Ishikawa (cell line): ENCODE results near the gene ARHGEF3.

Experiments used
- CEBPB ChIP-seq: IDR thresholded peaks from 2 replicates; pipeline ENCODE4 v1.6.1; 2012
- CREB1 ChIP-seq: IDR thresholded peaks from 2 replicates; pipeline ENCODE4 v1.6.1; 2012; ENCODE audit warnings: low read depth
- EGR1 ChIP-seq: IDR thresholded peaks from 2 replicates; pipeline ENCODE4 v1.6.1; 2012
- EP300 ChIP-seq: IDR thresholded peaks from 2 replicates; pipeline ENCODE4 v1.6.1; 2012; ENCODE audit warnings: borderline replicate concordance
- FOXM1 ChIP-seq: IDR thresholded peaks from 2 replicates; pipeline ENCODE4 v1.6.1; 2012; ENCODE audit warnings: low read depth, borderline replicate concordance
- NFIC ChIP-seq: IDR thresholded peaks from 2 replicates; pipeline ENCODE4 v1.6.1; 2012
- RAD21 ChIP-seq: IDR thresholded peaks from 2 replicates; pipeline ENCODE4 v1.6.1; 2012; ENCODE audit warnings: low read depth
- TAF1 ChIP-seq: IDR thresholded peaks from 2 replicates; pipeline ENCODE4 v1.6.1; 2012; ENCODE audit warnings: low read depth, mild to moderate bottlenecking
- TCF12 ChIP-seq: IDR thresholded peaks from 2 replicates; pipeline ENCODE4 v1.6.1; 2012; ENCODE audit warnings: low read depth
- TEAD4 ChIP-seq: IDR thresholded peaks from 2 replicates; pipeline ENCODE4 v1.6.1; 2012
- YY1 ChIP-seq: IDR thresholded peaks from 2 replicates; pipeline ENCODE4 v1.6.1; 2012; ENCODE audit warnings: low read depth
- ZBTB7A ChIP-seq: IDR thresholded peaks from 2 replicates; pipeline ENCODE4 v1.6.1; 2012; ENCODE audit warnings: low read depth
- TF ChIP-seq, protein P1 (sequence below): IDR thresholded peaks from 2 replicates; pipeline ENCODE4 v1.6.1; 2012
- TF ChIP-seq, protein P2 (sequence below): IDR thresholded peaks from 2 replicates; pipeline ENCODE4 v1.6.1; 2012
- TF ChIP-seq, protein P3 (sequence below): IDR thresholded peaks from 2 replicates; pipeline ENCODE4 v1.6.1; 2012; ENCODE audit warnings: low read depth, mild to moderate bottlenecking

Gene ARHGEF3

DNA sequence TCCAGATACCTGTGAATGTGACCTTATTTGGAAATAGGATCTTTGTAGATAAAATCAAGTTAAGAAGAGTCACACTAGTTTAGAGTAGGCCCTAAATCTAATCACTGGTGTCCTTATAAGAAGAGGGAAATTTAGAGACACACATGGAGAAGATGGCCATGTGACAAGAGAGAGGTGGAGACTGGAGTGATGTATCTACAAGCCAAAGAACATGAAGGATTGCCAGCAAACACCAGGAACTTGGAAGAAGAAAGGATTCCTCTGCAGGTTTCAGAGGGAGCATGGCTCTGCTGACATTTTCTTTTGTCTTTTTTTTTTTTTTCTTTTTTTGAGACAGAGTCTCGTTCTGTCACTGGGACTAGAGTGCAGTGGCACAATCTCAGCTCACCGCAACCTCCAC, 20.8 kb downstream of the ARHGEF3 start:
- TF ChIP-seq FOXM1 (no peak), EGR1 (no peak), RAD21 (no peak), TAF1 (no peak), TEAD4 (no peak), ZBTB7A (no peak), TCF12 (no peak), EP300 (no peak), YY1 (no peak)
- TF ChIP-seq, protein P1, sequence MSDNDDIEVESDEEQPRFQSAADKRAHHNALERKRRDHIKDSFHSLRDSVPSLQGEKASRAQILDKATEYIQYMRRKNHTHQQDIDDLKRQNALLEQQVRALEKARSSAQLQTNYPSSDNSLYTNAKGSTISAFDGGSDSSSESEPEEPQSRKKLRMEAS = no peak
- TF ChIP-seq, protein P2, sequence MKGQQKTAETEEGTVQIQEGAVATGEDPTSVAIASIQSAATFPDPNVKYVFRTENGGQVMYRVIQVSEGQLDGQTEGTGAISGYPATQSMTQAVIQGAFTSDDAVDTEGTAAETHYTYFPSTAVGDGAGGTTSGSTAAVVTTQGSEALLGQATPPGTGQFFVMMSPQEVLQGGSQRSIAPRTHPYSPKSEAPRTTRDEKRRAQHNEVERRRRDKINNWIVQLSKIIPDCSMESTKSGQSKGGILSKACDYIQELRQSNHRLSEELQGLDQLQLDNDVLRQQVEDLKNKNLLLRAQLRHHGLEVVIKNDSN = no peak
- TF ChIP-seq, protein P3, sequence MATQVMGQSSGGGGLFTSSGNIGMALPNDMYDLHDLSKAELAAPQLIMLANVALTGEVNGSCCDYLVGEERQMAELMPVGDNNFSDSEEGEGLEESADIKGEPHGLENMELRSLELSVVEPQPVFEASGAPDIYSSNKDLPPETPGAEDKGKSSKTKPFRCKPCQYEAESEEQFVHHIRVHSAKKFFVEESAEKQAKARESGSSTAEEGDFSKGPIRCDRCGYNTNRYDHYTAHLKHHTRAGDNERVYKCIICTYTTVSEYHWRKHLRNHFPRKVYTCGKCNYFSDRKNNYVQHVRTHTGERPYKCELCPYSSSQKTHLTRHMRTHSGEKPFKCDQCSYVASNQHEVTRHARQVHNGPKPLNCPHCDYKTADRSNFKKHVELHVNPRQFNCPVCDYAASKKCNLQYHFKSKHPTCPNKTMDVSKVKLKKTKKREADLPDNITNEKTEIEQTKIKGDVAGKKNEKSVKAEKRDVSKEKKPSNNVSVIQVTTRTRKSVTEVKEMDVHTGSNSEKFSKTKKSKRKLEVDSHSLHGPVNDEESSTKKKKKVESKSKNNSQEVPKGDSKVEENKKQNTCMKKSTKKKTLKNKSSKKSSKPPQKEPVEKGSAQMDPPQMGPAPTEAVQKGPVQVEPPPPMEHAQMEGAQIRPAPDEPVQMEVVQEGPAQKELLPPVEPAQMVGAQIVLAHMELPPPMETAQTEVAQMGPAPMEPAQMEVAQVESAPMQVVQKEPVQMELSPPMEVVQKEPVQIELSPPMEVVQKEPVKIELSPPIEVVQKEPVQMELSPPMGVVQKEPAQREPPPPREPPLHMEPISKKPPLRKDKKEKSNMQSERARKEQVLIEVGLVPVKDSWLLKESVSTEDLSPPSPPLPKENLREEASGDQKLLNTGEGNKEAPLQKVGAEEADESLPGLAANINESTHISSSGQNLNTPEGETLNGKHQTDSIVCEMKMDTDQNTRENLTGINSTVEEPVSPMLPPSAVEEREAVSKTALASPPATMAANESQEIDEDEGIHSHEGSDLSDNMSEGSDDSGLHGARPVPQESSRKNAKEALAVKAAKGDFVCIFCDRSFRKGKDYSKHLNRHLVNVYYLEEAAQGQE = no peak

DNA sequence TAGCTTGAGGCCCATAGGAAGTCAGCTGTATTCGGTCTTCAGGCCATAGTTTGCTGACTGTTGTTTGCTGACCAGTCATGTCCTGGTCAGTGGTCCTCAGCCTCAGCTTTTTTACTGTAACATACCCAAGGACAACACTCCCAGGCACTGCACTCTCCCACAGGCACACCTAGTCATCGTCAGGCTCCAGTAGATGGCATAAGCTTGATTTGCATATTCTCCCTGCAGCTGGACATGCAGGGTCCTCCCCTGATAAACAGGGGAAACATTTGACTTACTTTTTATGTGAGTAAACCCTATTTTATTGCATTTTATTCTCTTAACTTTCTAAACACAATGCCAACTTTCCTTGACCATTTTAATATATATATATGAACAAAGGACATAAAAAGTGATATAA, 22.9 kb downstream of the ARHGEF3 start:
- TF ChIP-seq EGR1 (no peak), YY1 (no peak), TAF1 (no peak), NFIC (no peak)
- TF ChIP-seq, protein P2 = no peak
- TF ChIP-seq, protein P1 = no peak

DNA sequence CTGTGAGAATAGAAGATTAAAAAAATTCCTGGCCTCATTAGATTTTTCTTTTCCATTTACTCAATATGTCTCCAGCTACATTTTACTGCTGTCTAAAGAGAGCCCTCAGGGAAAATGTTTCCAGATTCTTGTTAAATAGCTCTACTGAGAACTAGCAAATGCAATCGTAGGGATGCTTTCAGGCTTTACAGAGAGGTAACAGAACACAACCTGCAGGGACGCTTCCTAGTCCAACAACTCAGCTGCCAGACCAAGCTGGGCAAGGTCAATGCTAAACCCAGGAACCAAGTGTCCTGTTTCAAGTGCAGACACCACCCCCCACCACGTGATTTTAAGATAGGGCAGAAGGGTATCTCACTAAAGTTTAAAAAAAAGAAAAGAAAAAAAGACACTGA, 25.2 kb downstream of the ARHGEF3 start:
- TF ChIP-seq ZBTB7A (no peak), YY1 (no peak), EGR1 (no peak), CREB1 (no peak)
- TF ChIP-seq, protein P3 = no peak

DNA sequence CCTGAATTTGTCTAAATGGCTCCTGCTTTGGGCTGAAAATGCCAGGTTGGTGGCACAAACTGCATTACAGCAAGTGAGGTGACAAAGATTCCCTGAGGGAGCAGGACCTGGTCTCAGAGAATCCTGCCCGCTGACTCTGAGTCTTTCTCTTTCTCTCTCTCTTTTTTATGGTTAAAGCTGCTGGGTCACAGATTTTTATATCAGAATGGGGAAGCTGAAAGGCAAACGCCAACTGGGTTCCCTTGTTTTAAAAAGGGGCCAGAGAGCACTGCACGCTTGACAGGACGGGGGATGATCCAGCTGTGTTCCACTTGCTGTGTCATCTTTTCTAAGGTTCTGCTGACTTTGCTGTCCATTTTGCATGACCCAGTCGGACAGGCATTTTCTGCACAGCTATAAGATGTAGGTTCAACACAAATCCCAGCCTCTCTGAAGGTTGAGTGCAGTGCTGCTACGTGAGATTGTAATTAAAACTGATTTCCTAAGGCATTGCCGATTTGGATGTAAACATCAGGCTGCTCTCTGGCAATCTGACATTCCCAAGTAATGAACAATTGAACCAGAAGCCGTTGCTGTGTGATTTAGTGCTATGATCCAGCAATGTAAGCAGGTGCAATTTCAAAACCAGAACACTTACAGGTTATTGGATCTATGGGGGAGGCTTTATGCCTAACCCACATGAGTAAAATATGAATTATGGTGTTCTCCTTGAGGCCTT, 25.8 kb downstream of the ARHGEF3 start:
- no peak for TF ChIP-seq FOXM1
- no peak for TF ChIP-seq RAD21
- TF ChIP-seq, protein P3 = no peak
- no peak for TF ChIP-seq CEBPB
- no peak for TF ChIP-seq YY1

DNA sequence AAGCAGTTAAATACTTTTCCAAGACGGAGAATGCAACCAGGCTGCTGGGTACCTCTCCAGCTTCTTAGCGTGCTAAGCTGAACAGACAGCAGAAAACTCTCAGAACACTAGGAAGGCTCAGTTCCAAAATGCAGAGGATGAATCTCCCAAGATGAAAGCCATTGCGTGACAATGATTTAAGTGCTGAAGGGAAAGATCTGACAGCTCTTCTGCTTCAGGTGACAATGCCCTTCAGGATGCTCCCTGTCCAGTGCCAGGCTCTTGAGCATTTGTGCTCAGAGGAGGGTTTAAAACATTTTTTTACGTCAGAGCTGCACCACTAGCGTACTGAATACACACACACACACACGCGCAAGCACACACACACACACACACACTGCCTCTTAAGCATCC, 26.3 kb downstream of the ARHGEF3 start:
- TF ChIP-seq, protein P3 = no peak
- no peak for TF ChIP-seq EGR1
